GM18870 (cell line): ENCODE results near the gene TGFBR1.
A peak's percentile ranks its signal among the peaks of the same experiment; 100 is the strongest.

Experiments
- ATAC-seq: cut with Tn5 transposase; IDR thresholded peaks from one replicate; pipeline ENCODE4 v1.9.1; 2021; ENCODE audit warnings: moderate library complexity; ENCODE audit not compliant: unreplicated experiment

Gene TGFBR1

GRCh38 chr9:99104459-99105151 lies at the start of gene TGFBR1:
Gene TGFBR1 (plus strand): TSS chr9:99105113. CDS start chr9:99105206, 93 bp downstream.
- ATAC-seq: peak; percentile 71

GRCh38 chr9:99055384-99055783 lies 49.5 kb upstream of the TGFBR1 start:
- no peak for ATAC-seq

DNA sequence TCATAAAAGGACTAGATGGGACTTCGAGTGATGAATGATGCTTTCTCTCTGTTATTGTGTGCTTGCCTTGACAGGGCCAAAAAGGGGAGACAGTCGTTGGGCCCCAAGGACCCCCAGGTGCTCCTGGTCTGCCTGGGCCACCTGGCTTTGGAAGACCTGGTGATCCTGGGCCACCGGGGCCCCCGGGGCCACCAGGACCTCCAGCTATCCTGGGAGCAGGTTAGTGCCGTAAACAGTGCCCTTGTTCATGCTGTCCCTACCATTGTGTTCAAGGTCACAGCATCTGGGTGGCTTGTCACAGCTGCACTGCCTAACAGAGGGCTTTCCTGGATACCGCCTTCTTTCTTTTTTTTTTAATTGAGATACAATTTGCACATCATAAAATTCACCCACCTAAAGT lies 48.7 kb upstream of the TGFBR1 start:
- no peak for ATAC-seq

DNA sequence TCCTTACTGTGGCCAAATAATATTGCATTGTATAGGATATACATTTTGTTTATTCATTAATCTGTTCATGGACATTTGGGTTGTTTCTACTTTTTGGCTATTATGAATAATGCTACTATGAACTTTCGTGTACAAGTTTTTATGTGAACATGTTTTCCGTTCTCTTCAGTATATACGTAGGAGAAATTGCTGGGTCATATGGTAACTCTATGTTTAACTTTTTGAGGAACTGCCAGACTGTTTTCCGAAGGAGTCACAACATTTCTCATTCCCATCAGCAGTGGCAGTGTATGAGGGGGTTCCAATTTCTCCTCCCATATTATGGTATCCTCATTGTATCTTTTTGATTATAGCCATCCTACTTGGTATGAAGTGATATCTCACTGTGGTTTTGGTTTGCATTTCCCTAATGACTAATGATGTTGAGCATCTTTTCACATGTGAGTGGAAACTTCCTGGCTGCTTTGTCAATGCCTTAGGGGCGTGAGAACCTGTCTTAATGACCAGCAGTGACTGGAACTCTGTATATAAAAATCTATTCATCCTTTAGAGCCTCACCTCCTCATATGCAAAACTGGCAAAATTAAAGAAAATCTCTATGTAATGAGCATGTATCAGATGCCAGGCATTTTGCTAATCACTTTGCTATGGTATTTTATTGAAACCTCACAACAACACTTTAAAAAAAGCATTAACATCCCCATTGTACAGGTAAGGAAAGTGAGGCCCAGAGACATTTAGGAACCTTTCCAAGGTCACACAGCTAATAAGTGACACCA lies 47.8 kb upstream of the TGFBR1 start:
- no peak for ATAC-seq

DNA sequence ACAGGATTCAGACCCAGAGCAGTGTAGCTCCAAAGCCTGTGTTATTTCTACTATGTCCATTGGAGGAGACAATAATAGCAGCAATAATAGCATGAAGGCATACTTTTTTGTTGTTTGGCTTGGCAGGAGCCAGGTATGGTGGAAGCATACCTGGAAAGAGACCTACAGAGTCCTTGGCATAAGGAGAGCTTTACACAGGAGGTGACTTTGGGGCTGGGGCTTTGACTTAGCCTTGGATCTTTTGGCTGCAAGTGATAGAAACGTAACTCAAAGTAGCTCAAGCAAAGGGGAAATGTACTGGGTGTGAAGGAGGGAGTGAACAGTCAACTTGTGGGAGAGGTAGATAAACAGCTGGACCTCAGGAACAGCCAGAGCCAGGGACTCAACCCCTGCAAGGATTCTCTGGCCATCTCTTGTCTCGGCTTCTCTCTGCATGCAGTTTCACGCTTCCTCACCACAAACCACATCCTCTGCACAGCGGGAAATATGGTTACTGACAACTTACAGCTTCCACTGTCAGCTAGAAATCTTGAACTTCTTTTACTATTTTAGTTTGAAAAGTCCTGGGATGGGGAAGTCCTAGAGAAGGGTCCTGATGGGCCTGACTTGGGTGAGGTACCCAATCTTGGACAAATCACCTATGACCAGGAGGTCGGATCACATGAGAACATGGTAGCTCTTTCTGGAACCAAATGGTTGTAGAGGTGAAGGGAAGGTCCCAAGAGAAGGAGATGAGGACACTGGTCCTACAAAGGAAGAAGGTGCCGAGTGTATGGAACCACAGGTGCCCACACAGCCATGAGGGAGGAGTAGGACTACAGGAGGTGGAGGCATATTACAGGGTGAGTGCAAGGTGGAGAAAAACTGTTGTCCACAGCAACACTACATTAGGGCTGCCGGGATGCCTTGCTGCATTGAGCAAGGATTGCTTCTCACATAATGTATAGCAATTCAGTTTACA lies 47.0 kb upstream of the TGFBR1 start:
- ATAC-seq: peak; percentile 80

GRCh38 chr9:99058964-99059921 lies 45.7 kb upstream of the TGFBR1 start:
- ATAC-seq: peak; percentile 55

GRCh38 chr9:99060621-99061020 lies 44.3 kb upstream of the TGFBR1 start:
- ATAC-seq: no peak

DNA sequence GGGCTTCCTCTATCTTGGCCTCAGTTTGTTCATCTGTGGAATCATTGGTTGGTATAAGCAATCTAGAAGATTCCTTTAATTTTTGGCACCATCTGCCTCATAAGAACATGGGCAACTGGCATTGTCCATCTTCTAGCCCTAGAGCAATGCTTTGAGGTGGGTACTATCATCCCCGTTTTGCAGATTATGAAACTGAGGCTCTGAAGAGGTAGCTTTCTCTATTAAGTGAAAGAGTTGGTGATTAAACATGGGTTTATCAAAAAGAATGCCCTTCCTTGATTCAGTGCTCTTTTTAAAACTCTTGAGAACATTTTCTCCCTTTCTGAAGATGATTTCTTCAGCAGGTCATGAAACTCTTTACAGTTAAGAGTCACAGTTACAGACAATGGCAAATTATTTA lies 42.4 kb upstream of the TGFBR1 start:
- no peak for ATAC-seq

- no peak for ATAC-seq
These were observed 41.4 kb upstream of the TGFBR1 start for GRCh38 chr9:99063522-99063921.

- ATAC-seq: no peak
These were observed 38.3 kb upstream of the TGFBR1 start for GRCh38 chr9:99066571-99066970.

DNA sequence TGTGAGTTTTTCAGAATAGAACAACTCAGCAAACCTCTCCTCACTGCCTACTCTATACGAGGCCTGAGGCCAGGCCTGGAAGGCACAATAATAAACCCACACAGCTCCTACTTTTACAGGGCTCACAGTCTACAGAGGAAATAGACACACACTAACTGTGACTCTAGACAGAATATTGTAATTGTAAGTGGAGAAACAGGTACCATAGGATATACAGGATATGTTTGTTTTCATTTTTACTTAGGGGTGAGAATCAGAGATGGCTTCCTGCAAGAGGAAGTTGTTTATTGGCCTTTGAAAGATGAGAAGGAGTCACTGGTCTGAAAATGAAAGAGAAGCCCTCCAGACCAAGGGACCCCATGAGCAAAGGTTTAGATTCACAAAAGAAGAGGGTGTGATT lies 35.8 kb upstream of the TGFBR1 start:
- no peak for ATAC-seq

GRCh38 chr9:99069546-99069945 lies 35.4 kb upstream of the TGFBR1 start:
- no peak for ATAC-seq

GRCh38 chr9:99070681-99071080 lies 34.2 kb upstream of the TGFBR1 start:
- ATAC-seq: no peak

DNA sequence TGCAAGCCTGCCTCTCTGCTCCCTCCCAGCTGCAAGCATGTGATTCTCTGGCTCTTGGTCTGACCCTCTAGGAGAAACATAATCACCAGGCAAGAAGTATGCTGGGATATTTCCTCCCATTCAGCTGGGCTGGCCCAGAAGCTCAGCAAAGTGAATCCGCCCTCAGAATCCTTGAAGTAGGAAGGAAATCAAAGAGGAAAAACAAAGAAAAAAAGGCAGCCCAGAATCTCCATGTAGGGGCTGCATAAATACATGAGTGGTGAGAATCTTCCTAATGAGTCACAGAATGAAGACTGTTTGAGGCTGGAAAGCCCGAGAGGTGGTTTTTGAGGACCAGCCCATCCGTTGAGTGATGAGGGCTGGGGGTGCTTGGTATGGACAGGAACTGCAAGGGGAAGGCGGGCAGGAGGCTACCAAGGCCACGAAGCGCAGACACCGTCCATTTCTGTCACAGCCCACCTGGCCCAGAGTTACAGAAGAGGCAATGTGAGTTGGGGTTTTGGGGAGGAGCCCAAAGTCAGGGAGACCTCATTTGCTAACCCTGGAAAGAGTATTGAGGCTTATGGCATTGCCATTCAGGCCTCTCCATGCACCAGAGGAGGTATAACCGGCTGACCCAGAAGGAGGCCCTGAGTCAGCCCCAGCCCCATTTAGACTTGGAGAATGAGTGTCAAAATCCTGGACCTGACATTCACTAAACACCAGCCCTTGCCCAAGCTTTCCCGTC lies 33.4 kb upstream of the TGFBR1 start:
- ATAC-seq: no peak

- ATAC-seq: no peak
These were observed 32.9 kb upstream of the TGFBR1 start for GRCh38 chr9:99072040-99072394.

- no peak for ATAC-seq
These were observed 31.6 kb upstream of the TGFBR1 start for GRCh38 chr9:99073347-99073746.

DNA sequence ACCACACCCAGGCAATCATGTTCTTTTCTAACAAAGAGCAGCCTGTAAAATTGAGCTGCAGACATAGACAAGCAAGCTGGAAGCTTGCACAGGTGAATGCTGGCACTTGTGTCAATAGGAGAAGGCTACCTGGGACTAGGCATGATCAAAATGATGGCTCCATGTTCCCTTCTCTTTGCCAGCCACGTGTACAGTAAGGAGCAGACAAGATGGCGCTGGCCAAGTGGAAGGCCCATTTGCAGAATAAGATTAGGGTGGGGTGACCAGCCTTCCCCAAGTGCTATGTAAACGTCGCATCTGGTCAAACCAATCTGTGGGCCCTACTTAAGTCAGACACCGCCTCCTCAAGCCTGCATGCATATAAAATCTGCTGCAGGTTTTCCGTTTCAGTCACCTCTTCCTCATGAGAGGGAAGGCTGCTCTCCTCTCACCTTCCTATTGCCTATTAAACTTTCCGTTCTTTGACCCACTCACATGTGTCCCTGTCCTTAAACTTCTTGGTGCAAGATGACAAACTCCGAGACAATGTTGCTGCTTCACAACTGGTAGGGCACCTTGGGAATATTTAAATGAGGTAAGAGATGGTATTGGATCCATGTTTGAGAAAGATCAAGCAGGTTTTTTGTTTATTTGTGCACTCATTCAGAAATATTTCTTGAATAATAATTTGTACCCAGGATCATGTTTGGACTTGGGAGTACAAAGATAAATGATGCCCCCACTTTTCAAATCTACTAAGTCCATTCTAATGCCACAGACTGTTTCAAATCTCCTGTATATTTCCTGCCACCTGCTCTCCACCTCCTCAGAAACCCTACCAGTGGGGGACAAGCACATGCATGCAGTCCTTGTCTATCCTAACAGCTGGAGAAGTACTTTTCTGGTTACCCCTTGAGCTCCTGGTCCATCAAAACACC lies 30.7 kb upstream of the TGFBR1 start:
- no peak for ATAC-seq

DNA sequence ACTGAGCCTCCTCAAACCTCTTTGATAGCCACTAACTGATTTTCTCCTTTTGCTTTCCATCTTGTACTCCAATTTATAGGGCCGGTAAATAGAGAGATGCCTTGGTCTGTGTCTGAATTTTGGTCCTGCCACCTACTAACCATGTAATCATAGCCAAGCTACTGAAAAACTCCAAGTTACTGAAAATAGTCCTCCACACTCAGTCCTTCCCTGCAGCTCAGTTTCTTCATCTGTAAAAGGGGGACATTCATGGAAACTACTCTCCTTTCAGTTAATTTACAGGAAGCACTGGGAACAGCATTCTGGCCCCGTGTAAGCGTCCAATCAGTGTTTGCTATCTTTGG lies 30.0 kb upstream of the TGFBR1 start:
- no peak for ATAC-seq
